ENCODE results near the gene YY1.

GRCh38 chr14:100221533-100222223, 17.3 kb upstream of the YY1 start:
- TF ChIP-seq CTCF (IDR thresholded peaks at IDR 0.05; ENCODE audit: low read length): no peak
- no peak for TF ChIP-seq EZH2 (IDR thresholded peaks at IDR 0.05; ENCODE audit: borderline replicate concordance, low read length)
